NCI-H1436 treated with DMSO at 0.1 percent for 48 hours (cell line): ENCODE measurements around the gene UPK3BL1.
"Not testable (repeated sequence)": the region's sequence is repeated elsewhere in the genome, so short reads cannot be mapped to it uniquely, and the experiment has no call there.

Experiments
- DNase-seq: peaks from one replicate; lab custom pipeline; 2025; lab: John Stamatoyannopoulos, UW

Gene UPK3BL1, protein sequence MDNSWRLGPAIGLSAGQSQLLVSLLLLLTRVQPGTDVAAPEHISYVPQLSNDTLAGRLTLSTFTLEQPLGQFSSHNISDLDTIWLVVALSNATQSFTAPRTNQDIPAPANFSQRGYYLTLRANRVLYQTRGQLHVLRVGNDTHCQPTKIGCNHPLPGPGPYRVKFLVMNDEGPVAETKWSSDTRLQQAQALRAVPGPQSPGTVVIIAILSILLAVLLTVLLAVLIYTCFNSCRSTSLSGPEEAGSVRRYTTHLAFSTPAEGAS

DNA sequence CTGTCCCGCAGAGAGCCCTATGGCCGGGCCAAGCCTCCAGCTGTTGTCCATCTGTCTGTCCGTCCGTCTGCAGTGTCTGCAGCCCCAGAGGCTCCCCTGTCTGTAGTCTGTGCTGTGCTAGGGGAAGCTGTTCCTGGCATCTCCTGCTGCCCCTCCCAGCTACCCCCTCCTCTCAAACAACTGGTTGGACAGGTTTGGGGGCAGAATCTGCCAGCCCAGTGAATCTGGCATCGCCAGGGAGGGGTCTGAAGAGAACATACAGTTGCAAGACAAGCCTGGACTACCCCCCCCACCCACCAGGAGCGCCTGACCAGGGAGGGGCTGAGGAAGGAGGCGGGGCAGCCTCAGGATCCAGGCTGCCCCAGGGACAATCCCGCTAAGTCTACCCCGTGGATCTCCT is at the start of gene UPK3BL1:
Gene UPK3BL1, minus strand, starts transcription at position 101 of the 400 bp plus-strand sequence. Its CDS starts 50 bp downstream, at position 51.
- not testable (repeated sequence) for DNase-seq

DNA sequence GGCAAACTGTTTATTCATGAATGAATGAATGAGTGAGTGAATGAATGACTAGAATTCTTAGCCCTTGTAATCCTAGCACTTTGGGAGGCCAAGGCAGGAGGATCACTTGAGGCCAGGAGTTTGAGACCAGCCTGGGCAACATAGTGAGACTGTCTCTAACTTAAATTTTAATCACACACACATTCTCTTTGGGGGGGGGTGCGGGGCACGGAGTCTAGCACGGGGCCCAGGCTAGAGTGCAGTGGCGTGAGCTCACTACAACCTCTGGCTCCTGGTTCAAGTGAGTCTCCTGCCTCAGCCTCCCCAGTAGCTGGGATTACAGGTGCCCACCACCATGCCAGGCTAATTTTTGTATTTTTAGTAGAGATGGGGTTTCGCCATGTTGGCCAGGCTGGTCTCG is 48.0 kb upstream of the UPK3BL1 start:
- DNase-seq, result not testable (repeated sequence)

DNA sequence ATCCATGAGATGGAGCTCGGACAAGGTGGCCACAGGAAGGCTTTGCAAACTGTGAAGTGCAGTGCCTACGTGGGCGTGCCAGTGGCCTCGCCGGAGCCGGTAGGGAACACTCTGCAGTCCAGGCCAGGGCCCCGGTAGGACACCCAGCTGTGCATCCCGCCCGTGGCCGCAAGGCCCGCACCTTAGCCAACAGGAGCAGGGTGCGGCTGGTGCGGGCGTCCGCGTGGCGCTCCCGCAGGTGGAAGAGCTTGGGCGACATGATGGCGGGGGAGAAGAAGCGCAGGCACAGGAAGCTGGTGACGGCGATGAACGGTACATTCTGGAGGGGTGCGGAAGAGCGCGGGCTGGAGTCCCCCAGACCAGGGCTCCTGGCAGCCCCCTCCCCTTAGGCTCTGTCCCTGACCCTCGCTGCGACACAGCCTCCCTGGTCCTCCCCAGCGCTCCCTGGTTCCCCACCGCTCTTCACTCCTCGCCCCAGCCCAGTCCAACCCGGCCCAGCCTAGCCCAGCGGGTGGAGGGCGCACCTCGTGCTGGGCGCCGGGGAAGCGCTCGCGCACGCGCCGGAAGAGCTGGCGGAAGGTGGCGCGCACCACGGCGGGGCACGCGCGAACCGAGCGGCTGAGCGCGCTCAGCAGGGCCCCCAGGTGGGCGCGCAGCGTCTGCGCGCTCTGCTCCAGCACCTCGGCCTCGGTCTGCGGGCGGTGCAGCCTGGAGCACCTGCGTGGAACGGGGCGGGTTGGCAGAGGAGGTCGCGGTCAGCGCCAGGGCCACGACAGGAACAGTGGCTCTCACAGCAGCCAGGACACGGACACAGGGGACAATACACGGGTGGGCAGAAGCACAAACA is 47.1 kb upstream of the UPK3BL1 start:
- DNase-seq, result not testable (repeated sequence)

DNA sequence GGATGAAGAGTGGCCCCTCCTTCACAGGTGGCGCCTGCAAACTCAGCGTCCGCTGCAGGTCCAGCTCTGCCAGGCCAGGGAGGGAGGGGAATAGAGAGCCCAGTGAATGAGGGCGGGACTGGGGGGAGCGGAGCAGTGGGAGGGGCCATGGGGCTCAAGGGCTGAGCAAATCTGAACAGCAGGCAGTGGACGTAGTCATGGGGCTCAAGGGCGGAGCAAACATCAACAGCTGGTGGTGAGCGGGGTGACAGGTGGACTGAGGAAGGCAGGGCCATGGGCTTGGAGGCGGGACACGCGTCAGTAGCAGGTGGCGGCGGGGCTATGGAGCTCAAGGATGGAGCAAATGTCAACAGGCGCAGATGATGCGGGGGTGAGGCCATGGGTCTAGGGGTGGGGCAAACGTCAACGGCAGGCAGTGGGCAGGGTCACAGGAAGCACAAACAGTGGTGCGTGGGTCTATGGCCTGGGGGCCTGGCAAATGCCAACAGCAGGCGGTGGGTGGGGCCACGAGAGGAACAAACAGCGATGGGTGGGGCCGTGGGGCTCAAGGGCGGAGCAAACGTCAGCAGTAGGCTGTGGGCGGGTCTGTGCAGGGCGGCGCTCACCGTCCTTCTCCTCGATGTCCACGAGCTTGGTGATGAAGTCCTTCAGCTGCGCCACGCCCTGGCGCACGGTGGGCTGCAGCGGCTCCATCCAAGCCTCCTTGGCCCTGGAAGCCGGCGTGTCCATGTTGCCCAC is 45.9 kb upstream of the UPK3BL1 start:
- not testable (repeated sequence) for DNase-seq

DNA sequence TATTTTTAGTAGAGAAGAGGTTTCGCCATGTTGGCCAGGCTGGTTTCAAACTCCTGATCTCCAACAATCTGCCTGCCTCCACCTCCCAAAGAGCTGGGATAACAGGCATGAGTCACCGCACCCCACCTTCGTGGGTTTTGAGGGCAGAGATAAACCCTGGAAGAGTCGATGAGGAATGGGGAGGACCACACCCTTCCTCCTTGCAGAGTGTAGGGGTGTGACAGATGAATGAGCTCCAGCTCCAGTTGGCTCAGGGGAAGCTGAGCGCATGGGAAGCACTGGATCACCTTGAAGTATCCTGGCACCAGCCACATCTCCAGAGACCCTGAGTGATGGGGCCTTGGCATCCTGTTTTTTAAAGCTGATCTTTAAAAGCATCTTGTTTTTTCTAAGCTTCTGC is 40.0 kb upstream of the UPK3BL1 start:
- not testable (repeated sequence) for DNase-seq

DNA sequence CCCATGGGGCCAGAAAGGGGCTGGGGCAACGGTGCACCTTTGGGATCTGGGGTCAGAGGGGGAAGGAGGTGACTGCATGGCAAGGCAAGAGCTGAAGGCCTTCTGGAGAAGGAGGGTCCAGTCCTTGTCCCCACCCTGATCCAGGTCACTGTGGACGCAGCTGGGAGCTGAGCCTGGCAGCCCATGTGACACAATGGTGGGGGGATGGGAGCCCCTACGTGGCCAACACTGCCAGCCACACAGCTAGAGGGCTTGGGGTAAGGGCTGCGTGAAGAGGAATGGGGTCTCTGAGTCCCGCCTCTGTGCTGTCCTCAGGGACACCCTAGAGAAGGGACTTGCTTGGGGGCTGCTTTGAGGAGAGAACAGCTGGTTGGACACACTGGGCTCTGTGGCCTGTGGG is 38.2 kb upstream of the UPK3BL1 start:
- DNase-seq, result not testable (repeated sequence)

DNA sequence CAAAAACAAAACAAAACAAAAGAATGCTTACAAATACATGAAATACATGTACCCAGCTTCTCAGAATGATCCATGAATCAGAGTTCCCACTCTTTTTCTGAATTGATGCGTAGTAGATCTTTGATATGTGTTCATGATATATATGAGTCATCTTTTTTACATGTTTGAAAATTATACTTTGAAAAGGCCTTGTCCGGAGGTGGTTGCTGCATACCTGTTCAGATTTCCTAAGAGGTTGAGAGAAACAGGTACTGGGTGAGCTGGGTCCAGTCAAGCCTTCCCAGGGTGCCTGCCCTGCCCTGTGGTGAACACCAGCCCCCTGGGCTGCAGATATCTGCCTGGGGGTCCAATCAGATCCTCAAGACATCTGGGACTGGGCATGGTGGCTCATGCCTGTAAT is 33.0 kb upstream of the UPK3BL1 start:
- not testable (repeated sequence) for DNase-seq

DNA sequence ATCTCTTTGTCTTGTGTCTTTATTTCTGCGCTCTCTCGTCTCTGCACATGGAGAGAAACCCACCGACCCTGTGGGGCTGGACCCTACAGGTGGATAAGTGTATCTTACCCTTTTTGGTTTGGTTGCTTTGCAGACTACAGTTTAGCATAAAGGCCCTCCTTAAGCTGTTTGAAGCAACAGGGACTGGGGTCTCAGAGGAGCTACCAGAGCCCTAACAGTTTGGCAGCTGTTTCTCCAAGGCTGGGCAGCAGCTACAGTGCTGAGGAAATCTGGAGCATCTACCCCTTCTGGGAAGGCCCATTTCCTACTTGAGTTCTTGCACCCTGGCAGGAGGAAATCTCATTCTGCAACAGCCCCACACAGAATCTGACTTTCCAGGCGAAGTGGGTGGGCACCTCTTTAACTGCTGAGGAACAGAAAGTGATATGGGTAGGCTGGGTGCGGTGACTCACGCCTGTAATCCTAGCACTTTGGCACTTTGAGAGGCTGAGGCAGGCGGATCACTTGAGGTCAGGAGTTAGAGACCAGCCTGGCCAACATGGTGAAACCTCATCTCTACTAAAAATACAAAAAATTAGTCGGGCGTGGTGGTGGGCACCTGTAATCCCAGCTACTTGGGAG is 31.0 kb upstream of the UPK3BL1 start:
- not testable (repeated sequence) for DNase-seq

DNA sequence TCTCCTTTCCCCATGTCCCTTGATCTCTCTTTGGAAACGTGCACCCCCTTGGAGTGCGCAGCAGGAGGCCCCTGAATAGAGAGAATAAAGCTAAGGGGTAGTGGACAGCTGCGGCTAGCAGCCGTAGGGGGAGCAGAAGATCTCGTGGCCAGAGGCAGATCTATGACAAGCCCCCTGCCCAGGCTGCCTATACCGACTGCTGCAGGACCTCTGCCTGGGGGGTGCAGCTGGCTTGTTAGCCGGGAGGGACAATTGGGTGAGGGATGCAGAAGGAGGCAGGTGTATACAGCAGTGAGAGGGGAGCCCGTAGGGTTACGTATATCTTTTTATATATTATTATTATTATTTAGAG is 29.3 kb upstream of the UPK3BL1 start:
- not testable (repeated sequence) for DNase-seq

DNA sequence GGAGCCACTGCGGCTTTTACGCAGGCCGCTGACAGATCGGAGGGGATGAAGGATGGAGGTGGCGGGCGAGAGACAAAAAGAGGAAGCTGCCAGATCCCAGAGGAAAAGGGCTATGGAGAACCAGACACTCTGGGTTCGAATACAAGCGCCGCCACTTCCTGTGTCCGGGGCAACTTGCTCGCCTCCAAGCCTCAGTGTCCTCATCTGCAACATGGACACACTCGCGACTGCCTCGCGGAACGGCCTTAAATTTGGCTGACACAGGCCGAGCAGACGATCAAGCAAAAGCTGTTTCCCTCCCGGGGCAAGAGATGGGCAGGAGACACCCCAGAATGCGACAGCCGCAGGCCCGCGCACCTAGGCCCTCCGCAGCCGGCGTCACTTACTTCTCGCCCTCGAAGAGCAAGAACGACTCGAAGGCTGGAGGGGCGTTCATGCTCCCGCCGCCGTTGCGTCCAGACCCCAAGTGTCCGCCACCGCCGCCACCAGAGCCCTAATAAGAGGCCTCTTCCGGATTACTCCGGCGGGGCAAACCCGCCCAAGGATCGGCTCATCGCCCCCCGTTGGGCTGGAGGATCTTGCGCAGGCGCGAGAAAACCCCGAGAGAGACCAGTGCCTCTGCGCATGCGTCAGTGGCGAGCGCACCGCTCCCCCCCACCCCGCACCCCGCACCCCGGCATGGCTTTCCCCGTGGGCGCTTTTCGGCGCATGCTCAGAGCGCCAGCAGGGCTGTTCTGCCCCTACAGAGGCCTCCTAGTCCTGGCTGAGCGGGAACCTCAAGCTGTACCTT is 28.8 kb upstream of the UPK3BL1 start, which contains the start of gene POLR2J2:
Gene POLR2J2, minus strand, starts transcription at position 498 of the 790 bp plus-strand sequence. Its CDS starts 62 bp downstream, at position 436.
- DNase-seq, result not testable (repeated sequence)

DNA sequence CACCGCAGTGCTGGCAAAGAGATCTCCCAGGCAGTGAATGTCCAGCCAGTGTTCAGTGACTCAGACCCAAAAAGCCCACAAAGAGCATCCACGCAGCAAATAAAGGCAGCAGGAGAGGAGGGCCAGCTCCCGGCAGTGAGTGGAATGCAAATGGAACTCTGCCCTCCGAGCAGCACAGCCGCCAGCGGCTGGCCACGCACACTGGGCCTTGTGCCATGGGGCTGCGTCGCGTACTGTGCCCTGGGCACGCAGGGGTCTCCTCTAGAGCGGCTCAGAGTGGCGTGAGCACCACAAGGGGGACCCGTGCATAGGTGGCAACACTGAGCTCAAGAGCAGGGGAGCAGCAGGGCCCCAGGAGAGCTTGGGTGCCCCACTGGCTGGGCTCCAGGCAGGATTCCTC is 24.9 kb upstream of the UPK3BL1 start:
- DNase-seq, result not testable (repeated sequence)

DNA sequence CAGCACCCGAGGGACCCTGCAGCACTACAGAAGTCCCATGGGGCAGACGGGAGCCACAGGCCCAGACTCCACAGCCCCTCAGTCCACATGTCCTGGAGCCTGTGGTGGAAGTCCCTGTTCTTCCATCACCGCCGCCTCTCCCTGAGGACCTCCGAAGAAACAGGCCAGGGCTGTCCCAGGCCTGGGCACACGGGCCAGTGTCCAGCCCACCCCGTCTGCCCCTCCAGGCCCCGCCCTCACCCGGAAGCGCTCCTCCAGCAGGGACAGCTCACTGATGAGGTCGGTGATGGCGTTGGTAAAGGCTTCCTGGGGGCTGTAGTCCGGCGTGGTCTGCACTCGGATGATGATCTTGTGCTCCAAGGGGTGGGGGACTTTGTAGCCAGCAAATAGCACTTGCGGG is 24.3 kb upstream of the UPK3BL1 start:
- DNase-seq, result not testable (repeated sequence)

DNA sequence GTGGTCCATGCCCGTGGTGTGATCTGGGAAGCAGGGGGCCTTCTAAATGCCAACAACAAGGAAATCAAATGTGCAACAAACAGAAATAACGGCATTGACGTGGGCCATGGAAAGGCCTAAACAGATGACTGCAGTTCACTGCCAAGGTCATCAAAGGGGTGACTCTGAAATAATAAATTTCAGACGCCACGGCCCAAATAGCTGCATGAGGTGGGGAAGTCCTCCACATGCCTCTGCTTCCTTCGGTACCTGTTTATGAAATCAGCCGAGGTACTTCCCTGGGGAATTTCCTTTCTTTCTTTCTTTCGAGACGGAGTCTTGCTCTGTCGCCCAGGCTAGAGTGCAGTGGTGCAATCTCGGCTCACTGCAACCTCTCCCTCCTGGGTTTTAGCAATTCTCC is 22.2 kb upstream of the UPK3BL1 start:
- not testable (repeated sequence) for DNase-seq

DNA sequence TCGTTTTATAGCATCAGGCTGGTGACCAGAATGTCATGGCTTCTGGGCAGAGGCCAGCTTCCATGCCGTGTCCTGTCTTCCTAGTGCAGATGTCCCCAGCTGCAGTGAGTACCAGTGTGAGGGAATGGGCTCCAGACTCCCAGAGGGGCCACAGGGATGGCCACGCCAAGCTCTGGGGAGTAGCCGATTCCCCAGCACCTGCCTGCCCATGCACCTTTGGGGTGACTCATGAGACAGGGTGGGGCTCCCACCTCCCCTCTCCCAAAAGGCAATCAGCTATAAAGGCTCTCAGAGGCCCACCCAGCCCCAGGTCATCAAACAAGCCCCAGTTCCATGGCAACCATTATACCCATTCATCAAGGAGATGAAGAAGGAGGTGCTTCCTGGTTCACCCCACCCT is 7.3 kb upstream of the UPK3BL1 start, which contains the start of gene SPDYE2B:
Gene SPDYE2B, plus strand, starts transcription at position 396 of the 400 bp plus-strand sequence. CDS start 2,030 bp downstream, outside the sequence.
- DNase-seq, result not testable (repeated sequence)

DNA sequence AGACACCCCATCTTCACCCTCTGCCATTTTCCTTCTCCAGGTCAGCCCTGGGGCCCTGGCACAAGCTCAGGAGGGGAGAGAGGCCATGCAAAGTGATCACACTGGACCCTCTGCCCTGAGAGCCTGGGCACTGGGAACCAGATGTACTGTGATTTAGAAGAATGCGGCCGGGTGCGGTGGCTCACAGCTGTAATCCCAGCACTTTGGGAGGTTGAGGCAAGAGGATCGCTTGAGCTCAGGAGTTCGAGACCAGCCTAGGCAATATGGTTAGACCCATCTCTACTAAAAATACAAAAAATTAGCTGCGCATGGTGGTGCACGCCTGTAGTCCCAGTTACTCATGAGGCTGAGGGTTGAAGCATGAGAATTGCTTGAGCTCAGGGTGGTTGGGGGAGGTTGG is 5.2 kb upstream of the UPK3BL1 start:
- not testable (repeated sequence) for DNase-seq

DNA sequence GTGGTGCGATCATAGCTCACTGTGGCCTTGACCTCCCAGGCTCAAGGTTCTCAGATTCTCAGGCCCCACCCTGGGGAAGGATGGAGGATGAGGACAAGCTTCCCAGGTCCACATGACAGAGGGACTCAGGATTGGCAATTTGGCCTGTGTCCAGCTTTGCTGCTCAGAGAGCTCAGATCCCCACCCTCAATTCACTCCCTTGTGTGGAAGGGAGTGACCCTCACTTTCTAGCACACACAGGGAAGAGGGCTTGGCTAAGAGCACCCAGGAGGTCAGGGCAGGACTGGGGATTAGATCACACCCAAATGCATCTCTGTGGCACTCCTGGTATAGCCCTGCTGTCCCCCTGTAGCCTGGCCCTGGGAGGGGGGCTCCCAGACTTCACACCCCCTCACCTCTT is 813 bp upstream of the UPK3BL1 start:
- DNase-seq, result not testable (repeated sequence)

DNA sequence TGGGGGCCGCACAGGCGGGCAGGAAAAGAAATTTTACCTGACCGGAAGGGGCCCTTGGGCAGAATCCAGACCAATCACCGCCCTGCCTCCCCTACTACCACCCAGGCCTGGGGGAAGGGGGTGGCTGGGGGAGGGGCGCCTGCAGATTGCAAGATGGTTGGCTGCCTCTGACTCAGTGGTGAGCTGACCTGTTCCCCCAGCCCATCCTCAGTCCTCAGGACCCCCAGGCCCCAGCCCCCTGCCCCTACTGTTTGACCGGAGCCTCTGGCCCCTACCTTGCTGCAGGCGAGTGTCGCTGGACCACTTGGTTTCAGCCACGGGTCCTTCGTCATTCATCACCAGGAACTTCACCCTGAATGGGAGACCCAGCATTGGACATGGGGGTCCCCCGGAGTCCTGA is 3.7 kb downstream of the UPK3BL1 start:
- DNase-seq, result not testable (repeated sequence)

DNA sequence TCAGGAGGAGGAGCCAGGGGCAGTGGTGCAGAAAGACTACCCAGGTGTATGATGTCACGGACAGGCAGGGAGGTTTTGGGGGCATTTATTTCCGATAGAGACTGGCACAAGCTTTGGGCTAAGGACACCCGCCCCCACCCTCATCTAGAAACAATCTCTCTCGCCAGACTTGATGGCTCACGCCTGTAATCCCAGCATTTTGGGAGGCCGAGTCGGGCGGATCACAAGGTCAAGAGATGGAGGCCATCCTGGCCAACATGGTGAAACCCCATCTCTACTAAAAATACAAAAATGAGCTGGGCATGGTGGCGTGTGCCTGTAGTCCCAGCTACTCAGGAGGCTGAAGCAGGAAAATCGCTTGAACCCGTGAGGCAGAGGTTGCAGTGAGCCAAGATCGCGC is 5.6 kb downstream of the UPK3BL1 start:
- not testable (repeated sequence) for DNase-seq

DNA sequence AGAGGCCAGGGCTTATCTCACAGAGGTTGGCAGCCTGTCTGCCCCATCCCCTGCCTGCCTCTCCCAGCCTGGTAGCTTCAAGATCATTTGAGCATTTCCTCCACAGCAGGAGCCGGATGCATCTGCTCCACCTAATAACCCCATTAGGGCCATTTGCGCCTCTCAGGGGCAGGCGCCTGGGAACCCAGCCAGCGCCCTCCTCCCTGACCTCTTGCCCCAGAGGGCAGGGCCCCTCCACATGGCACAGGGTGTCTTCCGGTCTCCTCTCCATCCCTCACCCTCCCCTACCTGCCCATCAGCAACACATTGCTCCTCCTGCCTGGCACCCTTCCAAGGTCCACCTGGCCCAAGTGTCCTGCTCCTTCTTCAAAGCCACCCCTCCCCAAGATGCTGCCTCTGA is 7.2 kb downstream of the UPK3BL1 start:
- not testable (repeated sequence) for DNase-seq

DNA sequence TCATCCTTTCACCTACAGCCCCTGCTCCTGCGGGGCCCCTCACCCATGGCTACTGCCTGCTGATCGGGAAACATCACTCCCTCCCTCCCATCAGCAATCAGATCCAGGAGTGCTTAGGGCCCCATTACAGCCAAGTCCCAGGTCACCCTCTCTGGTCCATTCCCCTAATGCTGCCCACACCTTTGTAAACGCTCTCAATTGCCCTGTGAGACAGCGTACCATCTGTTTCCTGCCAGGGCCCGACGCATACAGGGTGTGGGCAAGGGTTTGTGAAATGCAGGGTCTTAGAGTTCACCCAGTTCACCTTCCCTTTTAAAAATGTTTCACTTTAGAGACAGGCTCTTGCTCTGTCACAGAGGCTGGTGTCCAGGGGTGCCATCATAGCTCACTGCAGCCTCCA is 8.3 kb downstream of the UPK3BL1 start:
- DNase-seq, result not testable (repeated sequence)

DNA sequence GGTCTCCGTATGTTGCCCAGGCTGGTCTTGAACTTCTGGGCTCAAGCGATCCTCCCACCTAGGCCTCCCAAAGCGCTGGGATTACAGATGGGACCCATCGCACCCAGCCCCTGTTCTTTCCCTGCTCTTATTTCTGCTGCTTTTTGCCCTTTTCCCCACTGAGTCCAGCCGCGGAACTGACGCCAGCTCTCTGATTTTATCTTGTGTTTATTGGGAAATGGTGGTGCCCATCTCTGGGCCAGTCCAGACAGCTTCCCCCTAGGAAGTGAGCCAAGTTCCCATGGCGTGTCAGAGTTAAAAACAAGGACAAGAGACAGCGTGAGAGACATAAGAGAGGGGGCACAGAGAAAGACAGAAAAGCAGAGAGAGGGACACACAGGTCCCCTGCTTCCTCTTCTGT is 12.0 kb downstream of the UPK3BL1 start:
- not testable (repeated sequence) for DNase-seq
